Stimulated activated CD4-positive, alpha-beta T cell treated with anti-CD3 and anti-CD28 coated beads, Interleukin-12 subunit alpha, Interleukin-12 subunit beta, amount 100 ng/mL, for 24 hours (primary cell): ENCODE results near the gene SLC2A1.

ENCODE experiments used
- DNase-seq, 2 experiments: peaks; one replicate each; pipeline ENCODE4 v3.0.0-alpha.2; 2020; ENCODE audit warnings: low read depth in 2 of 2

Gene SLC2A1

GRCh38 chr1:42958488-42959319 is at the start of gene SLC2A1:
Gene SLC2A1, minus strand, starts transcription at chr1:42958868. Its CDS starts 217 bp downstream, at chr1:42958651.
- DNase-seq: peak; percentile 91 to 95

GRCh38 chr1:43007377-43008114 is 48.9 kb upstream of the SLC2A1 start:
- no peak for DNase-seq

- DNase-seq: no peak
Measured at GRCh38 chr1:43005460-43006361, 47.0 kb upstream of the SLC2A1 start.

GRCh38 chr1:43004587-43005459 is 46.2 kb upstream of the SLC2A1 start:
- no peak for DNase-seq

- no peak for DNase-seq
Measured at GRCh38 chr1:43002766-43003165, 44.1 kb upstream of the SLC2A1 start.

GRCh38 chr1:43002116-43002515 is 43.4 kb upstream of the SLC2A1 start:
- DNase-seq: no peak

GRCh38 chr1:43001434-43001833 is 42.8 kb upstream of the SLC2A1 start:
- DNase-seq: no peak

- no peak for DNase-seq
Measured at GRCh38 chr1:43000271-43000670, 41.6 kb upstream of the SLC2A1 start.

GRCh38 chr1:42999308-42999707 is 40.6 kb upstream of the SLC2A1 start:
- no peak for DNase-seq

- DNase-seq: no peak
Measured at GRCh38 chr1:42998386-42998785, 39.7 kb upstream of the SLC2A1 start.

- no peak for DNase-seq
Measured at GRCh38 chr1:42996384-42996970, 37.8 kb upstream of the SLC2A1 start.

GRCh38 chr1:42993502-42994136 is 35.0 kb upstream of the SLC2A1 start:
- DNase-seq: no peak

GRCh38 chr1:42992054-42992571 is 33.4 kb upstream of the SLC2A1 start:
- DNase-seq: no peak

- DNase-seq: no peak
Measured at GRCh38 chr1:42990757-42991346, 32.2 kb upstream of the SLC2A1 start.

- no peak for DNase-seq
Measured at GRCh38 chr1:42983693-42984092, 25.0 kb upstream of the SLC2A1 start.

- DNase-seq: no peak
Measured at GRCh38 chr1:42983253-42983652, 24.6 kb upstream of the SLC2A1 start.

- no peak for DNase-seq
Measured at GRCh38 chr1:42982641-42983040, 24.0 kb upstream of the SLC2A1 start.

- no peak for DNase-seq
Measured at GRCh38 chr1:42981871-42982270, 23.2 kb upstream of the SLC2A1 start.

- DNase-seq: no peak
Measured at GRCh38 chr1:42981255-42981805, 22.7 kb upstream of the SLC2A1 start.
